GM19351 (cell line): ENCODE results near the gene RNF225.
A peak's percentile ranks its signal among the peaks of the same experiment; 100 is the strongest.
"Not testable (repeated sequence)": the region's sequence is repeated elsewhere in the genome, so short reads cannot be mapped to it uniquely, and the experiment has no call there.

Experiments used
- ATAC-seq: cut with Tn5 transposase; IDR thresholded peaks from one replicate; pipeline ENCODE4 v1.9.1; 2021; ENCODE audit warnings: mild to moderate bottlenecking, moderate library complexity; ENCODE audit not compliant: unreplicated experiment

RNF225 gene

DNA sequence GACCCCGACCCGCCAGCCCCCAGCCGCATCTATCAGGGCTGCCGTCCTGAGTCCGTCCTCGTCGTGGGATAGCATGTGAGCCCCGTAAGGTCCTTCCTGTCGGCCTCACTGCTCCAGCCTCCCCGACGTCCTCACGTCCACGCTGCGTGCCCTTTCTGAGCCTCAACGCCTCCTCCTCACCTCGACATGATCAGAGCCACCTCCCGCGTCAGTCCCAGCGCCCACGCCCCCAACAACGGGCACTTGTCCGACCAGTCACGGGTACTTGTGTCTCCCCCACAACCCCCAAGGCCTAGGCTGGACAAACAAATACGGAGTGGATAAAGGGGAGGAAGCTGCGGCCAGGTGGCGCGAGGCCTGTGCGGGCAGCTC, 33.6 kb upstream of the RNF225 start:
- ATAC-seq, result no peak

DNA sequence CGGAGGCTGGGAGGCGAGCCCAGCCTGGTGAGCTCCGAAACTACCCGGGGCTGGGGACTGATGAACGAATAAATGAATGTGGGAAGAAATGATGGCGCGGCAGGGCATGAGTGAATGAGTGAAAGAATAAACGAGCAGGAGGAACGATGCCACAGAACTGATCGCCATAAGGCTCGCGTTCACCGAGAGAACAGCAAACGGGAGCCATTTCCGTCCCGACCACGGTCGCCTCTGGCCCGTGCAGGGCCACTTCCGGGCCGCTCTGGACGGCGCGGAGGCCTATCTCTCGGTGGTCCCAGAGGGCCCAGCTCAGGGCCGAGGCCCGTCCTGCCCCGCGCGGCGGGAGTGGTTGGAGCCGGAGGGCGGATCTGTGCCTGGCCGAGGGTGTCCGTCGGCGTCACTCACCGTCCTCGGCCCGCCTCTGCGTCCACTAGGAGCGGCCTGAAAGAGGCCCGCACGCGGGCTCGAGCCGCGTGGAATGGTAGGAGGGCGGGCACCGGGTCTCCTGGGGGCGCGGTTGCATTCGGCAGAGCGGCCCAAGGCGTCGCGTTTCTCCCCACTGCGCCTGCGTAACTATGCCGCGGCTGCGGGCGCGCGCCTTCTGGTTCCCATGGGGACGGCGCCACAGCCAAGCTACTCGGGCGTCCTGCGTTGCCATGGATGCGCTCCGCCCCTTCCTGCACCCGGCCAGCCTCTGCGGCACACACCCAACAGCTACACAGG, 33.0 kb upstream of the RNF225 start, which contains the start of gene ZNF497:
Gene ZNF497, minus strand, starts transcription at position 480 of the 723 bp plus-strand sequence. CDS start 5,116 bp downstream, outside the sequence.
- peak; percentile 83 for ATAC-seq

DNA sequence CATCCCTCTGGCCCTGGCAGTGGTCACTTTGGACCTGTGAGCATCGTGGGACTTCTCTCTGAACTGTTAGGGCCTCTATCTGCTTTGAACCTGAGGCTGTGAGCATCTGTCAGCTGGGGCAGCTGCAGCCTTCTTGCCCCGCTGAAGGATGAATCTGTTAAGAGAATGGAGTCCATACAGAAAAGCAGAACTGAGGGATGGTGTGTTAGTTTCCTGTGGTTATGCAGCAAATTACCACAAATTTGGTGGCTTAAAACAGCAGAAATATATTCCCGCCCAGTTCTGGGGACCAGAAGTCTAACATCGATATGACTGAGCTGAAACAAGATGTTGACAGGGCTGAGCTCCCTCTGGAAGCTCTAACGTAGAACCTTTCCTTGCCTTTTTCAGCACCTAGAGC, 31.3 kb upstream of the RNF225 start:
- no peak for ATAC-seq

DNA sequence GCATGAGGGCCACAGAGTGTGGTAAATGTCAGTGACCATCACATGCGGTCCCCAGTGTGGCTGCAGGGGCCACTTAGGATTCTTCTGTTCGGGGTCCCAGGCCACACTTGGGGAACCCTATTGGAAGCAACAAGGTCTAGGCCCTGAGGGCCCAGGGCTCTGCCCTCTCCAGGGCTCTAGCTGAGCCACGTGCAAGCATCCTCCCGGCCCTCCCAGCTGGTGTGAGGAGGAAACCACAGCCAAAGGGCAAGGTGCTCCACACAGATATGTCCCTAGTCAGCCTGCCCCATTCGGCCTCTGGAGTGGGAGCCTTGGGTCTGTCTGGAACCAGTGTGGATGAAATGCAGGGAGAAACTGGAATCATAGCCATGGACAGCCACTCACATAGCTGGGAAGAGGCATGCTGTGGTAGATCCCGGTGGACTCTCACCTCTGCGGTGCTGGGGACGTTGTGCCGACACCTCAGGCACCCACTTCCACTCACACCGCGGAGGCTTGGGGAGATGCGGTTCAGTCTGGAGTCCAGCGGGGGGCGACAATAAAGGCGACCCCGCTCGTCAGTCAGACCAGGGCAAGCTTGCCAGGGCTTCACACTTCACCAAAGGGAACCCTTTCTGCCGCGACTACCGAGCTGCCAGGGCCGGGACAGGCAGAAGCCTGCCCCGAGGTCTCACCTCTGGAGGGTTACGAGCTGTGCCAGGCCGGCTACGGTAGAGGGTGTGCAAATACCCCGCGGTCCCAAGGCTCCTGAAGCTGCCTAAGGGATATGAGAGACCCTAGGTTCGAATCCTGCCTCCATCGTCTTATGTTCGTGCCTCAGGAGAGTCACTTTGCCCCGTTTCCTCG, 28.6 kb upstream of the RNF225 start:
- ATAC-seq, result no peak

DNA sequence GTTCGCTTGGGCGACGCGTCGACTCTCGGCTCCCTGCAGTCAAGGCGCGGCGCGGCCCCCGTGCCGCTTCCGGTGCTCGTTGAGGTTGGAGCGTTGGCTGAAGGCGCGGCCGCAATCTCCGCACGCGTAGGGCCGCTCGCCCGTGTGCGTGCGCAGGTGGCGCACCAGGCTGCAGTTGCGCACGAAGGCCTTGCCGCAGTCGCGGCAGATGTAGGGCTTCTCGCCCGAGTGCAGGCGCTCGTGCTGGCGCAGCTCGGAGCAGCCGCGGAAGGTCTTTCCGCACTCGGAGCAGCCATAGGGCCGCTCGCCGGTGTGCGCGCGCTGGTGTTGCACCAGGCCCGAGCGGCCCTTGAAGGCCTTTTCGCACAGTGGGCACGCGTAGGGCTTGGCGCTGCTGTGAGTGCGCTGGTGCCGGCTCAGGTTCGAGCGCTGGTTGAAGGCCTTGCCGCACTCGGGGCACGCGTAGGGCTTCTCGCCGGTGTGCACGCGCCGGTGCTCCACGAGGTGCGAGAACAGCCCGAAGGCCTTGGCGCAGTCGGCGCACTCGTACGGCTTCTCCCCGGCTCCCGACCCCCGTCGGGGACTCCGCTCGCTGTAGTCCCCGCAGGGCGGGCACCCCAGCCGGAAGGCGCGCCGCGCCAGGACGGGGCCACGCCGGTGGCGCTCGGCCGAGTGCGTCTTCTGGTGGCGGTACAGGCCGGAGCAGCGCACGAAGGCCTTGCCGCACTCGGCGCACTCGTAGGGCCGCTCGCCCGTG, 27.6 kb upstream of the RNF225 start:
- ATAC-seq, result no peak

DNA sequence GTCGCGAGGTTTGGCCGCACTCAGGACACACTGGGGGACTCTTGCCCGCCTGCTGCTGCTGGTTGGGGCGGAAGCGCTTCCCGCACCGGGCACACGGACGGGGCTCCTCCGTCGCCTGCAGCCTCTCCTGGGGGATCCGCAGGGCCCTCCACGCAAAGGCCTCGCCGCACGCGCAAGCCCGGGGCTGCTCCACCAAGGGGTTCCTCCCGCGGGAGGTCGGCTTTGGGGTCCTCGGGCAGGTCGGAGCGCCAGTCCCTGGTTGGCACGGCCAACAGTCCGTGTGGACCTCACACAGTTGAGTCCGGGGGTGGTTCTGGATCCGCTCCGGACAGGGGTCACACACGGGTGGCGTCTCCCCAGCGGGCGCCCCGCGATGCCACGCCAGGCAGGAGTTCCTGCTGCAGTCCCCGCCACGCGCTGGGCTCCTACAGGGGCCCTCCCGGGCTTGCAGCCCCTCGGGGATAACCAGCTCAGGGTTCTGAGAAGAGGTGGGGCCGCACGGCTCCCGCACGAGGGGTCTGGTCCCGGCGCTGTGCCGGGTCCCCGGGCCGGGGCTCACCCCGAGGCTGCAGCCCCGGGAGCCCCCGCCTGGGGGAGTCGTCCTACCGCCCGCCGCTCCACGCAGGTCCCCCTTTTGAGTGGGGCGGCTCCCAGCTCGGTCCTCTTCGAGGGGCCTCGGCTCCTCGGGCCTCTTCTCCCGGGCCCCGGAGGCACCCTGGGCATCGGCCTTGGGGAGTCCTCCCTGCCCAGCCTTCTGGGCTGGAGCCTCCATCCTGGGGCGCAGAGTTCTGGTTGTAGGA, 26.7 kb upstream of the RNF225 start:
- no peak for ATAC-seq

DNA sequence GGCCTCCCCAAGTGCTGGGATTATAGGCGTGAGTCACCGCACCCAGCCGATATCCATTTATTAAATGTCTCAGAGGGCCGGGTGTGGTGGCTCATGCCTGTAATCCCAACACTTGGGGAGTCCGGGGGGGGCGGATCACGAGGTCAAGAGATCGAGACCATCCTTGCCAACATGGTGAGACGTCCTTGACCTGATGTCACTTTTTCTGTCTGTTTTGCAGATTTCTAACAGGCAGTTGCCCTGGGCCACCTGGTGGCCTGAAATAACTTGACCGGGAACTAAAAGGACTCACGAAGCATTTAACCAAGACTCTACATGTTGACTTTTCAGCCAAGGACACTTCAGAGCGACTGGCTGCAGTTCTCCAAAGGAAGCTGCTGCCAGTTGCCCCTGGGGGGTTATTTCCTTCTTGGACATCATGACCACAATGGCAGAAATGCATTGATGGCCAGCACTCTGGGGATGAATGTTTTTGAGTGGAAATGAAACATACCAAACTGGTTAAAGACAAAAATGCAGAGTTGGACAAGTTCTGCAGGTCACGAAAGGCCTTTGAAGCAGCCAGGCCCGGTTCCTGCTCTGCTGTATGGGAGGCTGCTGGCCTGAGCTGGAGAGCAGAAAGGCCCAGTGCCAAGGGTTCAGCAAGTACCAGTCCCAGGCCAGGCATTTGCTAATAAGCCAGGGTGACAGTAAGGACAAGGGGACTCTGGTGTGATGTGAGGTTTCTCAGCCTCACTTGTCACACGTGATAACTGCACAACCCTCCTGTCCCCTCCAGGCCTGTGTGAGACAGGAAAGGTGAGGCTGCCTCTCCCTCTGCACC, 22.9 kb upstream of the RNF225 start:
- no peak for ATAC-seq

DNA sequence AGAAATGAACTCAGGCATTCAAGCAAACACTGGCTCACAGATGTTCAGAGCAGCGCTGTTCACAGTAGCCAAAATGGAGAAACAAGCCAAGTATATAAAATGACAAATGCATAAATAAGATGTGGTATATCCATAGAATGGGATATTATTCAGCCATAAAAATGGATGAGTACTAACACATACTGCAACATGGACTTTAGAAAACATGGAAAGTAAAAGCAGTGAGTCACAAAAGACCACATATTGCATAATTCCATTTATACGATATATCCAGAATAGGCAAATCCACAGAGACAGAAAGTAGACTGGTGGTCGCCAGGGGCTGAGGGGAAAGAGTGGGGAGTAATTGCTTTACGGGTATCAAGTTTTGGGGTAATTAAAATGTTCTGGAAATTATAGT, 21.3 kb upstream of the RNF225 start:
- no peak for ATAC-seq

DNA sequence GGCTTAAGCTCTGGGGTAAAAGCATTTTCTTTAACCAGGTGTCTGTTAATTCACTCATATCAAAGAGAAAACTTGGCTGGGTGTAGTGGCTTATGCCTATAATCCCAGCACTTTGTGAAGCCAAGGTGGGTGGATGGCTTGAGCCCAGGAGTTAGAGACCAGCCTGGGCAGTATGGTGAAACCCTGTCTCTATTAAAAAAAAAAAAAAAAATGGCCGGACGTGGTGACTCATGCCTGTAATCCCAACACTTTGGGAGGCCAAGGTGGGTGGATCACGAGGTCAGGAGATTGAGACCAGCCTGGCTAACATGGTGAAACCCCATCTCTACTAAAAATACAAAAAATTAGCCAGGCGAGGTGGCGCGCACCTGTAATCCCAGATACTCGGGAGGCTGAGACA, 18.7 kb upstream of the RNF225 start:
- not testable (repeated sequence) for ATAC-seq

DNA sequence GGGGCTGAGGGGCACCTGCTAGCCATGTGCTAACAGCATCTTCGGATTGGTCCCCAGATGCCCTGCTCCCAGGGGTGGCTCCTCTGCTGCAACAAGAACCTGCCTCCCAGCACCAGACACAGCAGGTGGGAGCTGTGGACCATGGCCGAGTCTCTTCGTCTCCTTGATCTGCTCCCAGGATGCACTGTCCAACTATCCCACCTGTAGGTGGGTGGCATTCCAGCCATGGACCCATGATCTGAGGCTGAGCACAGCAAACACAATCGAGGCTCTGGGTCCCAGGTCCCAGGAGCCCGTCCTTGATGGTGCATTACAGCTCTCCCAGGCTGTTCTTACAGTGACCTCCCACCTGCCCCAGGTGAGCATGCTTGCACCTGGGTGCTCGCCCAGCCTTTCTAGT, 16.2 kb upstream of the RNF225 start:
- ATAC-seq, result no peak

DNA sequence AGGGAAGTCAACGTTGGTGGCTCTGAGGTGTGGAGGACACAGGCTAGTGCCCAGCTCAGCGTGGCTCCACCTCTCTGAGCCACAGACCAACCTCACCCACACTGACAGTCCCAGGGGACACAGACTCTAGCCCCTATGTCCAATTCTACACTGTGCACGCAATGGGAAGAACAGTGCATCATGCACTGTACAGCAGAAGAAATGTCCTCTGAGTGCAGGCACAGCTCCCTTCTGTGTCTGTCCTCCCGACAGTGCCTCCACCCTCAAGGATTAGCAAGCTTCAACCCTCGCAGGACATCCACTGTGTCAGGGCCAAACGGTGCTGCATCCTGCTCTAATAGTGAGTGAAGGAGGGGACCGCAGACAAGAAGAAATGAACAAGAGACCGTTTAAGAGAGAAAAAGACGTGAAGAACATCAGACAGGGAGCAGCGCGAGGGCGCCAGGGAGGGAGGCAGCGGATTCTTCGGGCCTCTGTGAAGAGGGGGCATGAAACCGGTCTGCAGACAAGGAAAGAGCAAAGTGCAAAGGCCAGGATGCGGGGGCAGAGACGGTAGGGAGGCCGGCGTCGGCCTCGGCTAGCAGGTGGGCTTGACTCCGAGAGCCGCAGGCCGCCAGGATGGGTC, 15.3 kb upstream of the RNF225 start:
- ATAC-seq, result no peak

DNA sequence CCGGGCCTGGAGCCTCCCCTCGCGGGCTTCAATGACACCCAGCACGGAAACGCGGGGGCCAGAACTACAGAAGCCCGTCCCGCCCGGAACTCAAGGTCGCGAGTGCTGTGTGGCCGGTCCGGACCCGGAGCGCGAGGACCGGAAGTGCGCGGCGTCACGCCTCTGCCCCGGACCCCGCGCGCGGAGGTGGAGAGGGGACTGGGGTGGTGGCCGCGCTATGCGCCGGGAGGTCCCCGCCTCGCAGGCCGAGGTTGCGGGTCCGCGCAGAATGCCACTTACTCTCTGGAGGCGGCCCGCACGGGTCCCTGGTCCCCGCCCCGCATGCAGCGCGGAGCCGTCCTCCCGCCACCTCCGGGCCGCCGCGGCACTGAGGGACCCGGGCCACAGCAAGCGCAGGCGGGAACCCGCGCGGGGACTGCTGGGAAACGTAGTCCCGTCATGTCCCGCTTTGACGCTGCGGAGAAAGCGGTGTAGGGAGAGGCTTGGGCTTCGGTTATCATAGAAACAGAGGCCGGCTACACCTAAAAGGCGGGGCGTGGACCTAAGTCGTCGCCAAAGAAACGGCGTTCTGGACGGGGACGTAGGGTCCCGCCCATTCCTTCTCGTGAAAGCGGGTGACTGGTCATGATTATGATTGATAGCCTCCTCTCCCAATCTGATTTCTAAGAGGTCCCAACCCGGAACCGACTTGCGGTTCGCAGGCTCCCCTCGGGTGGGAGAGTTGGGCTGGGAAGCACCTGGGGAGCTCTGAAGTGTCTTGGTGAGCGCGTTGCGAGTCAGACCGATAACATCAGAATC, 14.6 kb upstream of the RNF225 start, which contains the start of gene ZNF837:
Gene ZNF837, minus strand, starts transcription at position 369 of the 798 bp plus-strand sequence. CDS start 11,698 bp downstream, outside the sequence.
- peak; percentile 84 for ATAC-seq

DNA sequence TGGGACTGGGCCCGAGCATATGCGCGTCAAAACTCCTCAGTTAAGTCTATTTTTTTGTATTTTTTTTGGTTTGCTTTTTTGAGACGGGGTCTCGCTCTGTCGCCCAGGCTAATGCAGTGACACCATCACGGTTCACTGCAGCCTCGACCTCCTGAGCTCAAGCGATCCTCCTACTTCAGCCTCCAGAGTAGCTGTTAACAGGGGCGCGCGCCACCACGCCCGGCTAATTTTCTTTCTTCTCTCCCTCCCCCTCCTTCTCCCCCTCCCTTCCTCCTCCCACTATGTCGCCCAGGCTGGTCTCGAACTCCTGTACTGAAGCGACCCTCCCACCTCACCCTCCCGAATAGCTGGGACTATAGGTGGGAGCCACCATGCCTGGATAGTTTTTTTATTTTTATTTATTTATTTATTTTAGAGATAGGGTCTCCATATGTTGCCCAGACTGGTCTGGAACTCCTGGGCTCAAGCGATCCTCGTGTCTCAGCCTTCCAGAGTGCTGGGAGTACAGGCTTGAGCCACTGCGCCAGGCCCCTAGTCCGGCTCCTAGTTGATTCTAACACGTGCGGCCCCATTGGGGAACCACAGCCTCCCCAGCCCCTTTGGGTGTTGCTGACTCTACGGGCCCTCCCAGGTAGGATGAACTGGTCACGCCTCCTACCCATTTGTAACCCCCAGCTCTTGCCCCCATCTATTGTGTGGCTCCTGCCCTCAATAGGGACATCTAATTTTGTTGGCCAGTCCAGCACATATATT, 13.8 kb upstream of the RNF225 start:
- no peak for ATAC-seq

DNA sequence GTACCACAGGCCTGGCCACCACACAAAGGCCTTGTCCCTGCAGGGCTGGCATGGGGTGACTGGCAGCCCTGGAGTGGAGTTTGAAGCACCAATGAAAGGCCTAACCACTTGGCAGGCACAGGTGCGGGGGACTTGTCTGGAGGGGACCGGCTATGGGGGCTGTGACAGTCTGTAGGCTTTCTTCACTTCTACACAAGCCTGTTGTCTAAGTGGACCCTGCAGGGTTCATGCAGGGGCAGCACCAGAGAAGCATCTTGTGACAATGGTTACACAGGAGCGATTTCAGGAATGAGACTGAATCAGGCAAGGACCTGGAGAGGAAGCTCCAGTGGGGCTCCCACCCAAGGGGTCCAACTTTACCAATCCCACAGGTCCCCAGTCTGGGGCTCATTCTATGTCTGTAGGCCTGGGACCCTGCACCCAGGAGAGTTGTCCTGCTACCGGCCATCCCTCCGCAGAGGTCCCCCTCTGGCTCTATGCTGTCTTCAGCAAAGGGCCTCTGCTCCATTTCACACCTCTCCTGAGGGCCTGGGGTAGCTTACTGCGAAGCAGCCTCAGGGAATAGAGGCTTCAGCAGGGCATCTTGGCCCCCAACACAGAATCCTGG, 12.4 kb upstream of the RNF225 start:
- ATAC-seq, result no peak

DNA sequence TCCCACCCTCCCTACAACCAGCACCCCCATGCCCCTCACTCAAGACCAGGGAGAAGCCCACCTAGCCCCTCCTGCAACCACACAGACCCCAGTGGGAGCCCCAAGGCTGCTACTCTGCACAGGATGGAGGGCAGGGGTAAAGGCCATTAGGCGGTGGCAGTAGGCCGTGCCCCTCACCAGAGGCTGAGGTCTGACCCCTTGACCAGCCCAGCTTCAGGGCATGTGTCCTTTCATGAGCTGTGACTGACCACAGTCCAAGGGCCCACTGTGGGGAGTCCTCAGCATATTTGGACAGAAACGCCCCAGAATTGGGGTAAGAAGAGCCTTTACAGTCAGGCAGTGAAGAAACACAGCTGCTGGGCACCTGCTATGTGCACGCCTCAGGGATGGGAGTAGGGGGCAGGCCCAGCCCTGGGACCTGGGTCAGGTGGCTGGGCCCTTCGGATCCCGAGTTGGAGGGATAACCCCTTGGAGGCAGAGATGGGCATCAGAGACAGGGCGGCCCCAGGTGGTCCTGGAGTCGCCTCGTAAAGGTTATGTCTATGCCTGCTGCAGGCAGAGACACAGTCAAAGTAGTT, 10.1 kb upstream of the RNF225 start:
- ATAC-seq, result no peak

DNA sequence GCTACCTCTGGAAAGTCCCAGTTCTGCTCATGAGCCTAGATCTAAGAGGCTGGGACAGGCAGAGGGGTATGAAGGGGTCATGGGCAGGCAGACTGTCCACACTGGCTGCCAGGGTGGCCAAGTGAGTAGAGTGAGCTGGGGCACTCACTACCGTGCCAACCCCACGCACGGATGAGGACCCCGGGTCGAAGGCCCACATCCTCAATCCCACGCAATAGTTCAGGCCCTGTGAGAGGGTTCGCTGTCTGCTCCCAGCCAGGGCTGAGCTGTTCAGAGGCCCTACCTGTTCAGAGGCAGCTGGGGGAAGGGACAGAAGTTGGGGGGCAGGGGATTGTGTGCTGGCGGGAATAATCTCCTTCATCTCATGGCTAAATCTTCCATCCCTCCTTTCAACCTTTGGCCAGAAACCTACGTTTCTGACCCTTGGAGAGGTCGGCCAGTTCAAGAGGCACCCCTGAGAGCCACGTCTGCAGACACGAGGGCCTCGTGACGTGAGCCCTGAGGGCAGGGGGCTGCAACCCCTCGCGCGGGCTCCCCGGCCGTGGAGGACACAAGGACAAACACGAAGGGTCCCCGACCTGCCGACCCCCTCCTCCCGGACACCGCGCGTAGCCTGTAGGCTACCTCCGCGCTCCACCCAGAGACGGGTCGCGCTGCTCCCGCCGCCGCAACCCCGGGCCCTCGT, 9.4 kb upstream of the RNF225 start:
- ATAC-seq, result peak; percentile 2
